ENCODE data around the gene MRPS31.

The MRPS31 gene

GRCh38 chr13:40770934-40771618 lies at the start of gene MRPS31:
MRPS31 (minus strand) TSS chr13:40771190; CDS start chr13:40771136, 54 bp downstream.
- DNase-seq, result peak; percentile 96 to 98 (median 97)

- no peak for DNase-seq
Measured at GRCh38 chr13:40819797-40820315, 48.9 kb upstream of the MRPS31 start.

- DNase-seq, result no peak
Measured at GRCh38 chr13:40818926-40819325, 47.9 kb upstream of the MRPS31 start.

- no peak for DNase-seq
Measured at GRCh38 chr13:40814803-40815202, 43.8 kb upstream of the MRPS31 start.

GRCh38 chr13:40813667-40814454 lies 42.9 kb upstream of the MRPS31 start:
- peak; percentile 55 to 71 (median 60) for DNase-seq

- DNase-seq, result no peak
Measured at GRCh38 chr13:40812724-40813445, 41.9 kb upstream of the MRPS31 start.

GRCh38 chr13:40812102-40812501 lies 41.1 kb upstream of the MRPS31 start:
- DNase-seq, result peak; percentile 21 to 42 (median 33)

- no peak for DNase-seq
Measured at GRCh38 chr13:40809471-40809870, 38.5 kb upstream of the MRPS31 start.

GRCh38 chr13:40806241-40806640 lies 35.3 kb upstream of the MRPS31 start:
- DNase-seq, result no peak

- no peak for DNase-seq
Measured at GRCh38 chr13:40803316-40803715, 32.3 kb upstream of the MRPS31 start.

- DNase-seq, result no peak
Measured at GRCh38 chr13:40801255-40802217, 30.5 kb upstream of the MRPS31 start.

GRCh38 chr13:40800559-40800958 lies 29.6 kb upstream of the MRPS31 start:
- DNase-seq, result no peak

- no peak for DNase-seq
Measured at GRCh38 chr13:40799508-40799907, 28.5 kb upstream of the MRPS31 start.

- peak in 2 of 3 donors; percentile 23 to 27 for DNase-seq
Measured at GRCh38 chr13:40798380-40798779, 27.4 kb upstream of the MRPS31 start.

GRCh38 chr13:40796649-40797048 lies 25.7 kb upstream of the MRPS31 start:
- DNase-seq, result no peak

GRCh38 chr13:40794414-40795368 lies 23.7 kb upstream of the MRPS31 start:
- no peak for DNase-seq

- no peak for DNase-seq
Measured at GRCh38 chr13:40793339-40793738, 22.3 kb upstream of the MRPS31 start.

GRCh38 chr13:40792284-40793051 lies 21.5 kb upstream of the MRPS31 start:
- no peak for DNase-seq

- DNase-seq, result no peak
Measured at GRCh38 chr13:40790154-40790616, 19.2 kb upstream of the MRPS31 start.
